Urothelium cell line (cell line): Measurements from ENCODE around the gene SPPL2A.

ENCODE experiments used
- DNase-seq: peaks from one replicate; pipeline ENCODE4 v3.0.0; 2011; ENCODE audit warnings: low spot score, mixed read lengths
- FAIRE-seq: peaks from 2 replicates; lab custom pipeline; 2011; peaks lifted over from hg19 to GRCh38; lab: Jason Lieb, UNC

Gene SPPL2A

DNA sequence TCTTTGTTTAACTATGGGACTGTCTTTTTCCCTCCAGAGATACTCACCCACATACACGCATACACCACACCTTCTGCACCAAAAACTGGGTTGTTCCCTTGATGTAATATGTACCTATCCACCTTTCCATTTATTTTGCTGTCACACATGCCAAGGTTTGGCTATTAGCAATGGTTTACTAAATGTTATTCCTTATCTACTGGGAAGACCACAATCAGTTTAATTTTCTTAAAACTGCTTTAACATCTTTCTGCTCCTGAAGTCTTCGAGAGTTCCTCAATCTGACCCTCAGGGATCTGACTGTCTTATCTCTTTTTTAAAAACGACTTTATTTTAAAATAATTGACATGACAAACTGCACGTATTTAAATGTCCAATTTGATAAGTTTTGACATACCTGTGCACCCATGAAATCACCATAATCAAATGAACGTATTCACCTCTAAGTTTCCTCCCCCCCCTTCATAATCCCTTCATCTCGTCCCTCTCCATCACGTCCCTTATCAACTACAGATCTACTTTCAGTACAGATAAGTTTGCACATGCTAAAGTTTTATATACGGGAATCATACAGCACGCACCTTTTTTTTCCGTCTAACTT lies 78.1 kb downstream of the SPPL2A start:
- FAIRE-seq (no peak), DNase-seq (no peak)

DNA sequence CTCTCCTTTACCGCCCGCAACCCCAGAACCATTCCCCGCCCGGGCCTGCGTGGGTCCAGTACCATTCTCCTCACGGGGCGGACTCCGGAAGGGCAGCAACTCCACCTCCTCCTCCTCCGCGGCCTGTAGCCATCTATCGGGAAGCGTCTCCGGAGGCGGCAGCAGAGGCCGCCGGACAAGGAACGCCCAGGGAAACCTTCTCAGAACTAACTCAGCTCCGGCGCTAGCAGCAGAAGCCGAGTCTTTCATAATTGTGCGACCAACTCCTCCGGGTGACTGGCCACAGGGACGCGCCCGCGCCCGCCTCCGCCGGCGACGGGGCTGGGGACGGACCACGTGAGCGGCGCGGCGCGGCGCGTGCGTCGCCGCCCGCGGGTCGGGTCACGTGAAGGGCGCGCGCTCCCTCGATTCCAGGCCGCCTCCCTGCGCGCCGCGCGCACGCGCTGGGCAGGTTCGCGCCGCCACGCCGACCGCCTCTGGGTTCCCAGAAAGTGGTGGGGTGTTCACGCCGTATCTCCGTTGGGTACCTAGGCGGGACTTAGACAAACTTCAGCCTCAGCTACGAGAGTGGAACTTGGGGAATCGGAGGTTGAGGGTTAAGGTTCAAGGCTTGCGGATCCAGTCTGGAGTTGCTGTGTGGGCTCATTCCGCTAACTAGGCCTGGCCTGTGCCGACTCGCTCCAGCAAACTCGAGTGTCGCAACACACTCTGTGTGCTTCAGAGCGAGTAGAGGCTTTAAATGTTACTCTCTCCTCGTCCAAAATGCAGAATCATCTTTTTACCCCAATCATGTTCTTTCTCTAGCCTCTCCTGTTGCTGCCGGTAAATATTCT lies 78.8 kb downstream of the SPPL2A start, which contains the start of gene TRPM7:
Gene TRPM7, minus strand, starts transcription at position 329 of the 833 bp plus-strand sequence. Its CDS starts 264 bp downstream, at position 65.
- DNase-seq (peak; percentile 91), FAIRE-seq (no peak)

DNA sequence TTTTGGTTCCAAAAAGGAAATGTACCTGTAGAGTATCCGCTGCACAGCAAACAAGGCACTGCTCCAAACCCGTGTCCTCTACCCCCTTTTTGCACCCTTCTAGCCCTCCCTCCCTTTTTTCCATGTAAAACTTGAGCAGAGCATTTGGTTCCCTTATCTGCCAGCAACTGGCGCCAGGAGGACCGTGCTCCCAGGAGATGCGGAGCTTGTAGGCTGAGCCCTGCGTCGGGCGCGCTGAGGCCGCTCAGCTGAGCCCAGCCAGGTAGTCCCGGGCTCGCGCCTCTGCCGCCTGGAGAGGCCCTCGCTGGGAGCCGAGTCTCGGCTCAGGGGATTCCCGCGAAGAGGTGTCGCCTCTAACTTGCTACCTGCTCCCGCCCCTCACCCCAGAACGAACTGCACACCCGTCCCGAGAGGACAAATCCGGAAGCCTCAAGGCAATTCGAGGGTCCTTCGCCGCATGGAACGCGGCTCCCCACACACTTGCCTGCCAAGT lies 79.5 kb downstream of the SPPL2A start:
- no peak for FAIRE-seq
- peak; percentile 40 for DNase-seq

DNA sequence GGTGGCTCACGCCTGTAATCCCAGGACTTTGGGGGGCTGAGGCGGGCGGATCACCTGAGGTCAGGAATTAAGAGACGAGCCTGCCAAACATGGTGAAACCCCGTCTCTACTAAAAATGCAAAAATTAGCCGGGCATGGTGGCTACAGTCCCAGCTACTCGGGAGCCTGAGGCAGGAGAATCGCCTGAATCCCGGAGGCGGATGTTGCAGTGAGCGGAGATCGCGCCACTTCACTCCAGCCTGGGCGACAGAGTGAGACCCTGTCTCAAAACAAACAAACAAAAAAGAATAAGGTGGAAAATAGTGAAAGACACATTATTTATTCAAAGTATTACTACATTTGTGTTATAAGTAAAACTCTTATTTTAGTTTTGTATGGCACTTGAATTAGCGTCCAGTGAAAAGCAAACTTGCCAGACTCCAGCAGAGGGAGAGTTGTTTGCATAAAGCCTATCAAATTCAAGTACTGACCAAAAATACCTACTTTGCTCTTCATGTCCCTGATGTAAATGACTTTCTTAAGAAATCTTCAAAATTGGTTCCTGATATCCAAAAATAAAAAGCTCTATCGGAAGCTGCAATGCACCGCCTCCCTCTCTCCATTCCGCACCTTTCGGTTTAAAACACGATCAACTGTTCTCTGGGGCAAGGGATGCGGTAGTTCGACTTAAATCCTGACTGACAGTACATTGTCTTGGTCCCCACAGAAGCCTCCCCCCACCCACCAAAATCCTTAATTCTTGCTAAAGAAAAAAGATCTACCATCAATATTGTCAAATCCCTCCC lies 80.1 kb downstream of the SPPL2A start:
- no peak for DNase-seq
- FAIRE-seq, result no peak

DNA sequence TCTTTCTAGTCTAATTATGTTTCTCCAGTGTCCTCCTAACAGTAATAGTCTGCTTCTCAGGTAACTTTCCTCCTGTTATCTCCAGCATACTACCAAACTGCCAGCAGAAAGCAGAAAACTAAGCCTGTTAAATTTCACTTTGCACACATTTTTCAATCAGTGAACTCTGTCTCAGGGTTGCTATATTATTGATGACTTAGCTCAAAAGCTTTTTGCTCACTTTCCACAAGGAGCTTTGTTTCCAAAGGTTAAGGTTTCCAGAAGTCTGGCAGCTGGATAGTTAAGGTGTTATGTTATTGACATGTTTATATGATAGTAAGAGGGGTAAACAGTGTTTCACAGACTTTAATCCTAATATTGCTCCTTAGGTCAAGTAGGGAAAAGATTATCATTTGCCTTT lies 84.0 kb downstream of the SPPL2A start:
- DNase-seq (no peak), FAIRE-seq (no peak)

DNA sequence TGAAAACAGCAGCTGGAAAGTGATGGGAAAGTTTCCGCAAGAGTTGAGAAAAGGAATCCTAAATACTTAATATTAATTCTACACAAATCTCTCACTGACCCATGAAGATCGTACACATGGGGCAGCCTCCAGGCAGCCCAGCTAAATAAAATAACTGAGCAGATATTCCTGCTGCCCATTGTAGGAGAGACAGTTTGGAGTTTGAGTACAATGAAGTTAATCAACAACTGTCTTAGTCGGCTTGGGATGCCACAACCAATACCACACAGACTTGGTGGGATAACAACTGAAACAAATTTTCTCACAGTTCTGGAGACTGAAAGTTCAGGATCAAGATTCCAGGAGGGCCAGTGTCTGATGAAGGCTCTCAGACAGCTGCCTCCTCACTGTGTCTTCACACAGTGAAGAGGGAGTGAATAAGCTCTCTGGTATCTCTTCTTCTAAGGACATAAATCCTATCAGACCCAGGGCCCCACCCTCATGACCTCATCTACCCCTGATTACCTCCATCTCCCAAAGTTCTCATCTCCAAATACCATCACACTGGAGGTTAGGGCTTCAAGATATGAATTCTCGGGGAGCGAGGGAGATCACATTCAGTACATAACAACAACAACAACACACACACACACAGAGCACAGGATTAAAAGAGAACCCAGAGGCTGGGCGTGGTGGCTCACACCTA lies 88.6 kb downstream of the SPPL2A start:
- no peak for DNase-seq
- FAIRE-seq, result no peak

DNA sequence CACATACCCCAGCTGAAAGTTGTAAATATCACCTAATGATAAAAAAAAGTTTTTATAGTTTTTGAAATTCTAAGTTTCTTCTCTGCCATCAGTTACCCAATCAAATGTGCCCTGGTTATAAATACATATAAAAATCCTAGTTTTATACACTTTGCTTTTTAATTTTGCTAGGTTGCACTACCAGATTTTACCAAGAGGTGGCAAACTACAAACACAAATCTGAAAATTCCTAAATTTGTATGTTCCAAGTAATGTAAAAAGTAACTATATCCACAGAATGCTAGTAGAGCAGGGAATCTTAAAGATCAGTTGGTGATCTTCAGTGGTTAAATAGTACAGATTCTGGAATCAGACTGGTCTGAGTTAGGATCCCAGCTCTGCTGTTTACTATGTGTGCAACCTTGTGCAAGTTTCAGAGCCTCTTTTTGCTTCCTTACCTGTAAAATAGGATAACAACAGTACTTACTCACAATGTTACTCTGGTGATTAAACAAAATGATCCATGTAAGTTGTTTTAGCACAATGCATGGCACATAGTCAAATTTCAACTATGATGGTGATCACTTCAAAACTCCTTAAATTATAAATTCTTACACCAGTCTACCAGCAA lies 89.9 kb downstream of the SPPL2A start:
- DNase-seq (no peak), FAIRE-seq (no peak)

DNA sequence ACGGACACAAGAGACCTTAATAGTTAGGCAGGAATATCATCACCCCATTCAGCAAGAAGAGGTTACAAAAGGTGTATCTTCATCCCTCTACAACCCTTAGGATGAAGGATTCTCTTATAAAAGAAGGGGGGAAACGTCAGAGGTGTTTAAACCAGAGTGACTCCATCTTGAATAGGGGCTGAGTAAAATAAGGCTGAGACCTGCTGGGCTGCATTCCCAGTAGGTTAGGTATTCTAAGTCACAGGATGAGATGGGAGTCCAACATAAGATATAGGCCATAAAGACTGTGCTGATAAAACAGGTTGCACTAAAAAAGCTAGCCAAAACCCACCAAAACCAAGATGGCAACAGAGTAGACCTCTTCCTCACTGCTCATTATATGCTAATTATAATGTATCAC lies 95.4 kb downstream of the SPPL2A start:
- FAIRE-seq, result no peak
- DNase-seq, result no peak

DNA sequence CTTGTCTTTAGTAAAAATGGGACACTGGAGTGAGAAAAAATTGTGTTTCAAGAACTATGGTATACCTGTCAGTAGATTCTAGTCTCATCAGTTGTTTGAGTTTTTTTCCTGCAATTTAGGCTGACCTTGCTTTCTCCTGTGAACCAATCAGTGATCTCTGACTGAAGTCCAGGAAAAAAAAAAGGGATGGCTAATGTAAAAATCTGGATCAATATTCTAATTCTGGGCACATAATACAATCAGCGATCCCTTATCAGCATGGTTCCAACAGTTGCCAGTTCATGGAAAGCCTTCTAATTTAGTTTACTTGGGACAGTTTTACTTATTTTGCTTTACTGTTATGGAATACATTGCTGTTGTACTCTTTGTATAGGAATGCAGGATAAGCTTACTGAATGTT lies 95.9 kb downstream of the SPPL2A start:
- no peak for DNase-seq
- FAIRE-seq, result no peak

DNA sequence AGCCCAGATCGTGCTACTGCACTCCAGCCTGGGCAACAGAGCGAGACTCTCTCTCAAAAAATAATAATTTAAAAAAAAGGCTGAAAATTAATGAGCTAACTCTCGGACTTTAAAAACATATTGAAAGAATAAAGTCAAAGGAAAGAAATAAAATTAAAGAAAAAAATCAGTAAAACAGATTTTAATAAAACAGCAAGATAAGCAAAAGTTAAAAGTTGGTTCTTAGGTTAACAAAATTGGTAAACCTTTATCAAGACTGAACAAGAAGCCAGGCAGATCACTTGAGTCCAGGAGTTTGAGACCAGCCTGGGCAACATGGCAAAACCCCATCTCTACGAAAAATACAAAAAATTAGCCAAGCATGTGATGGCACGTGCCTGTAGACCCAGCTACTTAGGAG lies 99.6 kb downstream of the SPPL2A start:
- FAIRE-seq (no peak), DNase-seq (no peak)

DNA sequence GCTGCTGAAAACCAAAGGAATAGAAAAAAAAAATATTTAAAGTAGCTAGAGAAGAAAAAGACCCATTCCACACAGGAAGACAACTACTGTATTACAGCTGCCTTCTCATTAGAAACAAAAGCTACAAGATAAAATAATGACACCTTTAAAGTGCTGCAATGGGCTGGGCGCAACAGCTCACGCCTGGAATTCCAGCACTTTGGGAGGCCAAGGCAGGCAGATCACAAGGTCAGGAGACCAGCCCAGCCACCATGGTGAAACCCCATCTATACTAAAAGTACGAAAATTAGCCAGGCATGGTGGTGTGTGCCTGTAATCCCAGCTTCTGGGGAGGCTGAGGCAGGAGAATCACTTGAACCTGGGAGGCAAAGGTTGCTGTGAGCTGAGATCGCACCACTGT lies 110.0 kb downstream of the SPPL2A start:
- no peak for DNase-seq
- FAIRE-seq, result no peak

DNA sequence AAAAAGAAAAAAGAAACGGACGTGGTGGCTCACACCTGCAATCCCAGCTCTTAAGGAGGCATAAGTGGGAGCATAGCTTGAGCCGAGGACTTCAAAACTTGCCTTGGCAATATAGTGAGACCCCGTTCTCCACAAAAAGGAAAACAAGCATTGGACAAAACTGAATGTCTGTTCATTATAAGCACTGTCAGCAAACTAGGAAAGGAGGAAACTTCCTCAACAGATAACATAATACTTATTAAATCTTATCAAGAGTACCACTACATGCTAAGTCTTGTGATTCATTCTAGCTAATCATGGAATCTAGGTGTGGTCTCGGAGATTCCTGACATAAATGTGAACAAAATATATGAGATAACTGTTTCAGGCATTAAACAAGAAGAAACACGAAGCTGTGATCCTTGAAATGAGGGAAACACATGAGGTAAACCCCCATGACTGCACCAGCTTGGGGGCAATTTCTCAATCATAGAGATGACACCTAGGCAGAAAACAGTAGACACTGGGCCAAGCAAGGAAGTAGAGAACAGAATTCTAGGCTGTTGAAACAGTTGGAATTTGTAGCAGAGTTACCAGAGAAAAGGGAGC lies 112.3 kb downstream of the SPPL2A start:
- DNase-seq (no peak), FAIRE-seq (no peak)

DNA sequence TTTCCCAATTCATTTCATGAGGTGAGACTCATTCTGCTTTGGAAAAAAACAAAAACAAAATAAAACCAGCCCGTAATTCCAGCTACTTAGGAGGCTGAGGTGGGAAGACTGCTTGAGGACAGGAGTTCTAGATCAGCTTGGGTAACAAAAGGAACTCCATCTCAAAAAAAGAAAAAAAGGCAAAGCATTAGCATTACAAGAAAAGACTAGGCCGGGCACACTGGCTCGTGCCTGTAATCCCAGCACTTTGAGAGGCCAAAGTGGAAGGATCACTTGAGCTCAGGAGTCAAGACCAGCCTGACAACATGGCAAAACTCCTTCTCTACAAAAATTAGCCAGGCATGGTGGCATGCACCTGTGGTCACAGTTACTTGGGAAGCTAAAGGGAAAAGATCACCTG lies 112.8 kb downstream of the SPPL2A start:
- no peak for FAIRE-seq
- no peak for DNase-seq
